NCI-H82 treated with DMSO at 0.1 percent for 48 hours (cell line): ENCODE measurements around the gene PXMP2.
"Not testable (repeated sequence)": the region's sequence is repeated elsewhere in the genome, so short reads cannot be mapped to it uniquely, and the experiment has no call there.

Source experiments
- DNase-seq: peaks from one replicate; lab custom pipeline; 2025; ENCODE audit not compliant: unreplicated experiment; lab: John Stamatoyannopoulos, UW

Gene PXMP2

GRCh38 chr12:132692030-132692429 lies 4.6 kb downstream of the PXMP2 start:
- DNase-seq, result not testable (repeated sequence)

- not testable (repeated sequence) for DNase-seq
Measured at GRCh38 chr12:132694888-132695287, 7.5 kb downstream of the PXMP2 start.

GRCh38 chr12:132695431-132695830 lies 8.0 kb downstream of the PXMP2 start:
- DNase-seq, result no peak

- no peak for DNase-seq
Measured at GRCh38 chr12:132698341-132698740, 11.0 kb downstream of the PXMP2 start.

GRCh38 chr12:132700212-132700822 lies 12.9 kb downstream of the PXMP2 start:
- DNase-seq, result no peak

GRCh38 chr12:132702640-132703039 lies 15.3 kb downstream of the PXMP2 start:
- no peak for DNase-seq

- no peak for DNase-seq
Measured at GRCh38 chr12:132703641-132704040, 16.3 kb downstream of the PXMP2 start.

- DNase-seq, result no peak
Measured at GRCh38 chr12:132707241-132707640, 19.9 kb downstream of the PXMP2 start.

- DNase-seq, result no peak
Measured at GRCh38 chr12:132708150-132708549, 20.8 kb downstream of the PXMP2 start.

- no peak for DNase-seq
Measured at GRCh38 chr12:132710043-132710404, 22.6 kb downstream of the PXMP2 start.

GRCh38 chr12:132710405-132711079 lies 23.2 kb downstream of the PXMP2 start, which contains the start of gene PGAM5:
TSS of gene PGAM5 (plus strand) at chr12:132710842. CDS start at chr12:132710877, 35 bp downstream.
- DNase-seq, result peak; percentile 49

- DNase-seq, result no peak
Measured at GRCh38 chr12:132711080-132711843, 23.9 kb downstream of the PXMP2 start.

GRCh38 chr12:132713123-132713522 lies 25.7 kb downstream of the PXMP2 start:
- no peak for DNase-seq

GRCh38 chr12:132715874-132716273 lies 28.5 kb downstream of the PXMP2 start:
- no peak for DNase-seq

GRCh38 chr12:132716356-132716755 lies 29.0 kb downstream of the PXMP2 start:
- DNase-seq, result no peak

- no peak for DNase-seq
Measured at GRCh38 chr12:132717011-132717410, 29.6 kb downstream of the PXMP2 start.

- no peak for DNase-seq
Measured at GRCh38 chr12:132717531-132718387, 30.4 kb downstream of the PXMP2 start.

GRCh38 chr12:132718644-132719043 lies 31.3 kb downstream of the PXMP2 start:
- DNase-seq, result no peak

GRCh38 chr12:132719141-132719953 lies 32.0 kb downstream of the PXMP2 start:
- no peak for DNase-seq

GRCh38 chr12:132719954-132720324 lies 32.6 kb downstream of the PXMP2 start:
- DNase-seq, result no peak
